ENCODE data around the gene MCTP1. TPM values are rescaled to one million over a fixed set of nuclear protein-coding genes. Genes with fewer than 3 reads are reported as not detected.
"Not testable (repeated sequence)": the region's sequence is repeated elsewhere in the genome, so short reads cannot be mapped to it uniquely, and the experiment has no call there.

MCTP1 gene
- total RNA-seq, 2 donors from 2014 or later: 3.3 to 5.0 TPM

GRCh38 chr5:94849324-94849723 is 435.6 kb downstream of the MCTP1 start:
- TF ChIP-seq POLR2AphosphoS5 (IDR thresholded peaks at IDR 0.05) (no peak), CTCF (IDR thresholded peaks at IDR 0.05) (no peak), POLR2A (IDR thresholded peaks at IDR 0.05) (no peak)
- Histone ChIP-seq H3K27me3 (replicated peaks; ENCODE audit: insufficient read depth) (no peaks in the 10 kb centered on the region), H3K36me3 (no peaks in the 10 kb centered on the region), H3K27ac (no peak overlapping the region), H3K4me1 (replicated peaks) (no peaks in the 10 kb centered on the region), H3K4me3 (no peak overlapping the region), H3K9me3 (no peaks in the 10 kb centered on the region)
- intact Hi-C loops (cut with DNase I): no loop called here
- no peak for DNase-seq (ENCODE audit: low spot score)
- WGBS: 81% methylated on average over 4 of the region's 4 CpGs

GRCh38 chr5:94847726-94848125 is 437.2 kb downstream of the MCTP1 start:
- H3K36me3 ChIP-seq: no peaks in the 10 kb centered on the region
- no peaks in the 10 kb centered on the region for H3K4me1 ChIP-seq (replicated peaks)
- intact Hi-C loops (cut with DNase I): no loop called here
- WGBS: 89% methylated on average over 2 of the region's 2 CpGs
- no peak for DNase-seq (ENCODE audit: low spot score)
- H3K27ac ChIP-seq: no peak overlapping the region
- no peaks in the 10 kb centered on the region for H3K9me3 ChIP-seq
- H3K27me3 ChIP-seq (replicated peaks; ENCODE audit: insufficient read depth): no peaks in the 10 kb centered on the region
- TF ChIP-seq CTCF (IDR thresholded peaks at IDR 0.05) (no peak), POLR2AphosphoS5 (IDR thresholded peaks at IDR 0.05) (no peak), POLR2A (IDR thresholded peaks at IDR 0.05) (no peak)
- no peak overlapping the region for H3K4me3 ChIP-seq

GRCh38 chr5:94847019-94847418 is 437.9 kb downstream of the MCTP1 start:
- H3K36me3 ChIP-seq: no peaks in the 10 kb centered on the region
- no peak for TF ChIP-seq POLR2AphosphoS5 (IDR thresholded peaks at IDR 0.05)
- TF ChIP-seq POLR2A (IDR thresholded peaks at IDR 0.05): no peak
- DNase-seq (ENCODE audit: low spot score): no peak
- H3K4me1 ChIP-seq (replicated peaks): no peaks in the 10 kb centered on the region
- intact Hi-C loops (cut with DNase I): no loop called here
- WGBS: 64% methylated on average over 4 of the region's 4 CpGs
- H3K27ac ChIP-seq: no peak overlapping the region
- H3K4me3 ChIP-seq: no peak overlapping the region
- H3K9me3 ChIP-seq: no peaks in the 10 kb centered on the region
- H3K27me3 ChIP-seq (replicated peaks; ENCODE audit: insufficient read depth): no peaks in the 10 kb centered on the region

GRCh38 chr5:94845696-94846095 is 439.2 kb downstream of the MCTP1 start:
- H3K9me3 ChIP-seq; H3K27me3 ChIP-seq (replicated peaks; ENCODE audit: insufficient read depth); H3K4me1 ChIP-seq (replicated peaks); DNase-seq (ENCODE audit: low spot score); H3K27ac ChIP-seq; intact Hi-C loops (cut with DNase I); H3K36me3 ChIP-seq; H3K4me3 ChIP-seq: not testable (repeated sequence)
- WGBS: 100% methylated on average over 1 of the region's 1 CpG

- H3K27me3 ChIP-seq (replicated peaks; ENCODE audit: insufficient read depth): peaks cover 2% of the 10 kb centered on the region
- no peak overlapping the region for H3K4me3 ChIP-seq
- intact Hi-C loops (cut with DNase I): no loop called here
- H3K36me3 ChIP-seq: no peaks in the 10 kb centered on the region
- TF ChIP-seq CTCF (IDR thresholded peaks at IDR 0.05) (no peak), POLR2A (IDR thresholded peaks at IDR 0.05) (no peak), POLR2AphosphoS5 (IDR thresholded peaks at IDR 0.05) (no peak)
- no peak overlapping the region for H3K27ac ChIP-seq
- no peak for DNase-seq (ENCODE audit: low spot score)
- no peaks in the 10 kb centered on the region for H3K4me1 ChIP-seq (replicated peaks)
- H3K9me3 ChIP-seq: no peaks in the 10 kb centered on the region
- WGBS: 56% methylated on average over 4 of the region's 4 CpGs
These were observed 443.1 kb downstream of the MCTP1 start for GRCh38 chr5:94841598-94842322.

- no peak for DNase-seq (ENCODE audit: low spot score)
- 92% methylated on average over 2 of the region's 2 CpGs for WGBS
These were observed 451.0 kb downstream of the MCTP1 start for GRCh38 chr5:94833851-94834250.

More at GRCh38 chr5:94833851-94834250, 451.0 kb downstream of the MCTP1 start:
- Histone ChIP-seq H3K4me1 (replicated peaks) (no peaks in the 10 kb centered on the region), H3K9me3 (no peaks in the 10 kb centered on the region), H3K4me3 (no peak overlapping the region), H3K27me3 (replicated peaks; ENCODE audit: insufficient read depth) (no peaks in the 10 kb centered on the region), H3K27ac (no peak overlapping the region), H3K36me3 (no peaks in the 10 kb centered on the region)
- no peak for TF ChIP-seq CTCF (IDR thresholded peaks at IDR 0.05)
- no peak for TF ChIP-seq POLR2A (IDR thresholded peaks at IDR 0.05)
- TF ChIP-seq POLR2AphosphoS5 (IDR thresholded peaks at IDR 0.05): no peak
- intact Hi-C loops (cut with DNase I): no loop called here
